ENCODE measurements around the gene TSPAN5. TPM values are rescaled to one million over a fixed set of nuclear protein-coding genes. Genes with fewer than 3 reads are reported as not detected.

TSPAN5 gene
- total RNA-seq, 1 experiment from 2014 or later, result 41.8 TPM

DNA sequence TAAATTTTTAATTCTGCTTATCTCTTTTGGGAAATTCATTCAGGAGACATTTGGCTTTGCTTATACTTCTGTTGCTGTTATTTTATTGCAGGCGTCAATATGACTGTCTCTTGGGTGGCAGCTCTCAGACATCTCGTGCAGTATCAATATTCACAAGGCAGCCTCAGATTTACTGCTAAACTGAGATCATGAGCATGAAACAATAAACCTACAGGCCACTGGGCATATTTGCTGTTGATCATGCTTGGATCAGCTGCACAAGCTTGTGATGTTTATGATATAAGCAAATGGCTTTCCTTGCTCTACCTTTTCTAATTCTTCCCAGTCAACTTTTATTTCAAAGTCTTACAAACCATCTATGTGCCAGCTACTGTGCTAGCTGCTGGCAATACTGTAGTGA, 39.2 kb downstream of the TSPAN5 start:
- Histone ChIP-seq H3K9me2 (replicated peaks; ENCODE audit: low read length) (no peaks in the 10 kb centered on the region), H3F3A (ENCODE audit: low read length, unreplicated experiment) (no peaks in the 10 kb centered on the region), H3K79me2 (ENCODE audit: low read length) (peaks cover 100% of the 10 kb centered on the region), H3K36me3 (ENCODE audit: low read depth, low read length) (0 out of 2 replicates have a peak, but pooled peaks cover 4% of the 10 kb centered on the region), H3K9me3 (ENCODE audit: low read length) (no peaks in the 10 kb centered on the region), H3K4me3 (ENCODE audit: low read length) (no peak overlapping the region), H3K4me2 (ENCODE audit: low read length) (no peak overlapping the region), H3K4me1 (ENCODE audit: insufficient read depth, low read length) (peaks cover 13% of the 10 kb centered on the region), H4K20me1 (ENCODE audit: low read length) (no peaks in the 10 kb centered on the region), H3K27me3 (ENCODE audit: low read length) (no peaks in the 10 kb centered on the region), H2AFZ (ENCODE audit: low read length) (no peak overlapping the region), H3K27ac (ENCODE audit: low read length) (no peak overlapping the region), H3K9ac (ENCODE audit: low read length) (no peak overlapping the region)
- intact Hi-C loops (cut with micrococcal nuclease), result no loop called here
- no peak for ATAC-seq
- ChIA-PET CTCF (no interaction called here), POLR2A (ENCODE audit: unreplicated experiment) (interaction anchor here (0.8 kb wide), 1 partner anchor 110 kb away, joined by 7 read pairs; no protein-coding TSS in a partner anchor)
- DNase-seq, result no peak
- BruUV-seq (replicated peaks), result no TSS peak
- TF ChIP-seq, protein P1, sequence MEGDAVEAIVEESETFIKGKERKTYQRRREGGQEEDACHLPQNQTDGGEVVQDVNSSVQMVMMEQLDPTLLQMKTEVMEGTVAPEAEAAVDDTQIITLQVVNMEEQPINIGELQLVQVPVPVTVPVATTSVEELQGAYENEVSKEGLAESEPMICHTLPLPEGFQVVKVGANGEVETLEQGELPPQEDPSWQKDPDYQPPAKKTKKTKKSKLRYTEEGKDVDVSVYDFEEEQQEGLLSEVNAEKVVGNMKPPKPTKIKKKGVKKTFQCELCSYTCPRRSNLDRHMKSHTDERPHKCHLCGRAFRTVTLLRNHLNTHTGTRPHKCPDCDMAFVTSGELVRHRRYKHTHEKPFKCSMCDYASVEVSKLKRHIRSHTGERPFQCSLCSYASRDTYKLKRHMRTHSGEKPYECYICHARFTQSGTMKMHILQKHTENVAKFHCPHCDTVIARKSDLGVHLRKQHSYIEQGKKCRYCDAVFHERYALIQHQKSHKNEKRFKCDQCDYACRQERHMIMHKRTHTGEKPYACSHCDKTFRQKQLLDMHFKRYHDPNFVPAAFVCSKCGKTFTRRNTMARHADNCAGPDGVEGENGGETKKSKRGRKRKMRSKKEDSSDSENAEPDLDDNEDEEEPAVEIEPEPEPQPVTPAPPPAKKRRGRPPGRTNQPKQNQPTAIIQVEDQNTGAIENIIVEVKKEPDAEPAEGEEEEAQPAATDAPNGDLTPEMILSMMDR (conservative IDR thresholded peaks at IDR 0.05; ENCODE audit: low read depth, low read length), result no peak
- TF ChIP-seq EZH2 (IDR thresholded peaks at IDR 0.05; ENCODE audit: low read length, unreplicated experiment) (no peak), EZH2phosphoT487 (IDR thresholded peaks at IDR 0.05; ENCODE audit: borderline replicate concordance, low read length) (no peak)

DNA sequence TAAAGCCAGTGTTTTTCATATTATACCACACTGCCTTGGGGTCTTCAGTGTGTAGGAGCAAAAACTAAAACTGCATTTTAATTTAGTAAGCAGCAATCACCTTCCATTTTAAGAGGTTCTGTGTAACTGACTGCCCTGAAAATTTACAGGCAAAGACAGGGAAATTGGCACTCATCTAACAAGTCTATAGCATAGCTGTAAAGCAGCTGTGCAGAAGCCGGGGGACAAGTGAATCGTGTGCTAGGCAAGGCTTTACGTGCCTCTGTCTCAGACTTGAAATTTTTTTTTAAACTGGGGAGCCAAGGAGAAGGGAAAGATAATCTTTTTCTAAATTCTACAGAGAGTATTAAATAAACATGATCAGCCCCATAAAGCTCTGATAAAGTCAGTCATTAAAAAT, 39.7 kb downstream of the TSPAN5 start:
- Histone ChIP-seq H4K20me1 (ENCODE audit: low read length) (no peaks in the 10 kb centered on the region), H3K4me1 (ENCODE audit: insufficient read depth, low read length) (peaks cover 8% of the 10 kb centered on the region)
- intact Hi-C loops (cut with micrococcal nuclease), result no loop called here

More for the DNA sequence above, 39.7 kb downstream of the TSPAN5 start:
- H2AFZ ChIP-seq (ENCODE audit: low read length), result no peak overlapping the region
- no peak overlapping the region for H3K4me3 ChIP-seq (ENCODE audit: low read length)
- TF ChIP-seq, protein P1 (conservative IDR thresholded peaks at IDR 0.05; ENCODE audit: low read depth, low read length), result no peak
- TF ChIP-seq EZH2phosphoT487 (IDR thresholded peaks at IDR 0.05; ENCODE audit: borderline replicate concordance, low read length) (no peak), EZH2 (IDR thresholded peaks at IDR 0.05; ENCODE audit: low read length, unreplicated experiment) (no peak)
- ChIA-PET POLR2A (ENCODE audit: unreplicated experiment) (interaction anchor here (0.8 kb wide), 1 partner anchor 109 kb away, joined by 7 read pairs; no protein-coding TSS in a partner anchor), CTCF (no interaction called here)
- ATAC-seq (no peak), DNase-seq (no peak)
- 0 out of 2 replicates have a peak, but pooled peaks cover 4% of the 10 kb centered on the region for H3K36me3 ChIP-seq (ENCODE audit: low read depth, low read length)
- no peaks in the 10 kb centered on the region for H3K9me3 ChIP-seq (ENCODE audit: low read length)
- H3K79me2 ChIP-seq (ENCODE audit: low read length), result peaks cover 100% of the 10 kb centered on the region
- H3K4me2 ChIP-seq (ENCODE audit: low read length), result no peak overlapping the region
- BruUV-seq (replicated peaks), result no TSS peak
- H3K9me2 ChIP-seq (replicated peaks; ENCODE audit: low read length), result no peaks in the 10 kb centered on the region
- no peaks in the 10 kb centered on the region for H3K27me3 ChIP-seq (ENCODE audit: low read length)
- no peak overlapping the region for H3K27ac ChIP-seq (ENCODE audit: low read length)
- no peak overlapping the region for H3K9ac ChIP-seq (ENCODE audit: low read length)
- no peaks in the 10 kb centered on the region for H3F3A ChIP-seq (ENCODE audit: low read length, unreplicated experiment)
